GM18858 (cell line): ENCODE measurements around the gene LTF.
"Not testable (repeated sequence)": the region's sequence is repeated elsewhere in the genome, so short reads cannot be mapped to it uniquely, and the experiment has no call there.

ENCODE experiments used
- ATAC-seq: cut with Tn5 transposase; IDR thresholded peaks from one replicate; pipeline ENCODE4 v1.9.1; 2021; ENCODE audit not compliant: unreplicated experiment

LTF gene

DNA sequence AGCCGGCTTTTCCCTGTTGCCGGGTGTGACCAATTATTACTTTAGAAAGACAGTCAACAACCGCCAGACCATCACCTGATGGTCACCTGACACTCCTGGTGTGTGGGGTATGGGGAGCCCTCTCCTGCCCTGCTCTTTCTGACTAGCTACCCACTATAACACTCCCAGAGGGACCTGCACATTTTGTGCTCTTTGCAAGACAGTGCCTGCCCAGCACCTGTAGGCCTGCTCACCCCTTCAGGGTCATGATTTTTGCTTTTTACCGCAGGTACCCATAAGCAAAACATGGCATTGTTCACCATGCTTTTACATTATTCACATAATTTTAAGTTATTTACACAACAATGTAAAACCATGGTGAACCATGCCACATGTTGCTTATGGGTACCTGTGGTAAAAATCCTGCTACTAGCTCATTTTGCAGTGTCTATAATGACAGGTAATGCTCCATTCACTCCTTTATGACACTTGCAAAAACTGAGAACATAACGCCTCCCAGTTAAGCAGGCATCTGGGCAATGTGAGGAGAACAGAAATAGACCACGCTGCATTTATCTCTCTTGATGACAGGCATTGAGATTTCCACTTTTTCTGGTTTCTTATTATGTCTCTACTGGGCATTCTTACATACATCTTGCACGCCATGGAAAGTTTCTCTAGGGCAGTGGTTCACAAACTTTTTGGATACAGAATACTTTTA is 47.7 kb downstream of the LTF start:
- ATAC-seq, result no peak

DNA sequence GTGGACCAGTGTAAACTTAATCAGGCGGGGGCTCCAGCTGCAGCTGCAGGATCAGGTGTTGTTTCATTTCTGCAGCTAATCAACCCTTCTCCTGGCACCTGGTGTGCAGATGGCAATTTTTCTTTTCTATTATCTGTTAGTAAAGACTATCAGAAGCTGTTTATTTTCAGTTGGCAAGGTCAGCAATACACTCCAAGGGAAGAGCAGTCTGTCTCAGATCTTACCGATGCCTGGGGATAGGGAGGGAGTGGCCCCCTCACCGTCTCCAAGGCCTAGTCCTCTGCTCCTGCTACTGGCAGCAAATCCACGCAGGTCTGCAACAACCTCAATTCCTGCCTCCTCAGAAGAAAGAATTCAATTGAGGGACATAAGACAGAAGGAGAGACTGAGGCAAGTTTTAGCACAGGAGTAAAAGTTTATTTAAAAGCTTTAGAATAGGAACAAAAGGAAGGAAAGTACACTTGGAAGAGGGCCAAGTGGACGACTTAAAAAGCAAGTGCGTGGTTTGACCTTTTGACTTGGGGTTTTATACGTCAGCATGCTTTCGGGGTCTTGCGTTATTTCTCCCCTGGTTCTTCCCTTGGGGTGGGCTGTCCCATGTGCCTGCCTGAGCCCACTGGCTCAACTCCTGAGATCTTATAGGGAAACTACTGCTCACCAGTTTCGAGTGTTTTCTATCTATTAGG is 48.4 kb downstream of the LTF start:
- no peak for ATAC-seq

DNA sequence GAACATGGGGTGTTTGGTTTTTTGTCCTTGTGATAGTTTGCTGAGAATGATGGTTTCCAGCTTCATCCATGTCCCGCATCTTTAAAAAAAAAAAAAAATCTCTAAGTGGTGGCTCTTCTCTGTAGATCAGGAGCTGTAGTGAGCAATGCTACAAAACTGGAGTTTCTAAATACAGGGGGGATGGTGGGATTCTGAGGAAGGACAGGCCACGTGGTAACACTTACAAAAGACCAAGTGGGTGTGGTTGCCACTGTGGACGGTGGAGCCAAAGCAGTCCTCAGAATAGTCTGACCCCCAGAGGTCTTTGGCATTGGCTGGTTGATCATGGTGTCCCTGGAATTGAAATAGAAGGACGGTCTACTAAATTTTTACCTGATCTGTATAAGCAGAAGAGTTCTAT is 50.0 kb downstream of the LTF start:
- no peak for ATAC-seq

DNA sequence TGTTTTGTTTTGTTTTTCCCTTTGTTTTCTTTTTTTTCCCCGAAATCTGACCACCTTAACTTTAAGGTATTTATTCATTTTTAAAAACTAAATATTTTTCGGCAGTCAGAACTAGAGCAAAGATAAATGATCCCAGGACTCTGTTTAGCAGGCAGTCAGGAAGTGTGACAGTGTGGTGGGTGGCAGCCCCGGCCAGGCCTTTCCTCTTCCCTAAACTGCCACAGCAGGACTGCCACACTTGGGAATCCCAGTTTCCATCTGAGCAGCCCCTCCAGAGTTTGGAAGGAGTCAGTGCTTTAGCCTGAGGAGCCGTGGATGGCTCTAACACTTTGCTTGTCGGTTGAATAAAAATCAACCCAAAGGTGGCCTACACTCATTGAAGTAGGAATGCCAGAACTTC is 50.8 kb downstream of the LTF start:
- no peak for ATAC-seq

DNA sequence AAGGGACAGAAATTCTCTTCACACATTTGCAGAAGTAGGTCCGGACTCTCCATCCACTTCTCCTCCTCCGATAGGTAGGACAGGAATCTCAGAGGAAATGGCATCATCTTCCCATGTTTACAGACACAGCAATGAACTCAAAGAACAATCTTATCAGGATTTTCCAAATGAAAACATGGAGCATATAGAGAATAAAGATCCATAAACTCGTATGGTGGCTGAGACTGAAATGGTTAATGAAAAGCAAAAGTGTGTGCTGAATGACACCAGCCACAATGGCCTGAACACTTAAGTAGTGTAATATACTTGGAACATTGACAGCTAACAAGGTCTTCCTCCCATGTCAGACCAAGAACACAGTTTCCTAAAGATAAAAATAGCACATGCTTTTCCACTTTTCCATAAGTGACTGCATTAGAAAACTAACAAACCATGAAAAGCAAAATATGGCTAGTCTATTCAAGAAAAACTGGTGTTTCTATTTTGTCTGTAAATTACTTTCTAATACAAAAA is 51.9 kb downstream of the LTF start:
- ATAC-seq, result no peak

DNA sequence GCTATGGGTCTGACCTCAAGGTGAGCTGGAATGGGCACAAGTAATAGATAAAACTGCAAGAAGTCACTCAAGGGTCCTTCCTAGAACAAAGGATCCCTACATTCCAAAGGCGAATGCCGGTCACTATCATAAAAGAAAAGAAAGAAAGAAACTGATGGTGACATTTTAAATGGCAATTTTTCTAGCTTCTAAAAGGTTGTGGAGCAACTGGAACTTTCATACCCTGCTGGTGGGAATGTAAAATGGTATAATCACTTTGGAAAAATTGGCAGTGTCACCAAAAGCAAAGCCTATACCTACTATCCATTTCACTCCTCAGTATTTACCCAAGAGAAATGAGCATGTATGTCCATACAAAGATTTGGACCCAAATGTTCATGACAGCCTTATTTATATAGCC is 53.4 kb downstream of the LTF start:
- no peak for ATAC-seq

DNA sequence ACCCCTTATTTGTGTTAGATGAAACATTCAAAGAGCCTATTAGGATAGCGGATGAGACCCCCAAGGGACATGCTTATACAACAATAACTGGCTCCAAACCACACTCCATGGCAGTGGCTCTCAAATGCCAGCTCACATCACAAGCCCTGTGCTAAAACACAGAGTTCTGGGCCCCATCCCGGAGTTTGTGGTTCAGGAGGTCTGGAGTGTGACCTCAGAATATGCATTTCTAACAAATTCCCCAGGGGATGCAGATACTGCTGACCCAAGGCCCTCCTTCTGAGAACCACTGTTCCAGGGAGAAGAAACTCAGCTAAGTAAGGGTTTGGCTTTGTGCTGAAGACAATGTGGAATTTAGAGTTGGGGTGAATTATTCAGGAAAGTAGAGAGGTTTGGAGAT is 54.0 kb downstream of the LTF start:
- no peak for ATAC-seq

DNA sequence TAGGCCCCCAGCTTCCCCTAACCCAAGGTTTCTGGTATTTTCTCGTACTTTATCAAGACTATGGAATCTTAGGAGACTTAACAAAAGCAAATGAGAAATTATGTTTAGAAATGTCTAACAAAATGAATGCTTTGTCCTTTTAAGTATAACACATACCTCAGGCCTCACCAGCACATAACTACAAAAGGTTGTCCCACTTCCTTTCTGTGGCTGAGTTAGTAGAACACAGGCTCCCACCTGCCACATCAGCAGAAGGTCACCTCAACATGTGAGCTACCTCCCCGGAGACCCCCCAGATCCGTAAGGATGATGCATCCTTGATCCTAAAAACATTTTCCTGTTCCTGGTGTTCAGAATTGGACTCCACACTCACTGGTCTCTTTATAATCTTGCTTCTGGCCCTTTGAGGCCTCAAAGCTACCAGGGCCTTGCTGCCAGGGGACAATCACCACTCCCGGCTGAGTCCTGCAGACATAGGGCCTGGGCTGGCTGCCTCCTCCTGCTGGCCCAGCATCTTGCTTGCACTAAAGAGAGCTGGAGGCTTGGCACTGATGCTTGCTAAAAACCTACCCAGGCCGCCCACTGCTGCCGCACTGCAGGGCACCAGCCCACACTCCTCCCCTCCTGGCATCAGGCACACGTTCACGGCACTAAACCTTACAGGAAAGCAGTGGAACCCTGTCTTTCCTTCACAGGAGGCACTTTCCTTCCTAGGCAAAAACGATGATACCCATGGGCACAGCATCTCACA is 54.8 kb downstream of the LTF start:
- ATAC-seq, result no peak

DNA sequence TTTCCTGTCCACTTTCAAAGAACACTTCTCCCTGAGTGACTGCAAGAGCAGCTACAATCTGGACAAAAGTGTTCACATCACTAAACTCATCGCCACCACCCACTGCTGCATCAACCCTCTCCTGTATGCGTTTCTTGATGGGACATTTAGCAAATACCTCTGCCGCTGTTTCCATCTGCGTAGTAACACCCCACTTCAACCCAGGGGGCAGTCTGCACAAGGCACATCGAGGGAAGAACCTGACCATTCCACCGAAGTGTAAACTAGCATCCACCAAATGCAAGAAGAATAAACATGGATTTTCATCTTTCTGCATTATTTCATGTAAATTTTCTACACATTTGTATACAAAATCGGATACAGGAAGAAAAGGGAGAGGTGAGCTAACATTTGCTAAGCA is 55.9 kb downstream of the LTF start:
- no peak for ATAC-seq

DNA sequence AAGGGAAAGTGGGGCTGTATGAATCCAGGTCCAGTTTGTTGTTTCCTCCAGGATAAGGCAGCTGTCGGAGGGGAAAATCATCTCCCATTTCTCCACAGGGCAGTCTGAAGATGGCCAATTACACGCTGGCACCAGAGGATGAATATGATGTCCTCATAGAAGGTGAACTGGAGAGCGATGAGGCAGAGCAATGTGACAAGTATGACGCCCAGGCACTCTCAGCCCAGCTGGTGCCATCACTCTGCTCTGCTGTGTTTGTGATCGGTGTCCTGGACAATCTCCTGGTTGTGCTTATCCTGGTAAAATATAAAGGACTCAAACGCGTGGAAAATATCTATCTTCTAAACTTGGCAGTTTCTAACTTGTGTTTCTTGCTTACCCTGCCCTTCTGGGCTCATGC is 56.7 kb downstream of the LTF start:
- ATAC-seq, result no peak

DNA sequence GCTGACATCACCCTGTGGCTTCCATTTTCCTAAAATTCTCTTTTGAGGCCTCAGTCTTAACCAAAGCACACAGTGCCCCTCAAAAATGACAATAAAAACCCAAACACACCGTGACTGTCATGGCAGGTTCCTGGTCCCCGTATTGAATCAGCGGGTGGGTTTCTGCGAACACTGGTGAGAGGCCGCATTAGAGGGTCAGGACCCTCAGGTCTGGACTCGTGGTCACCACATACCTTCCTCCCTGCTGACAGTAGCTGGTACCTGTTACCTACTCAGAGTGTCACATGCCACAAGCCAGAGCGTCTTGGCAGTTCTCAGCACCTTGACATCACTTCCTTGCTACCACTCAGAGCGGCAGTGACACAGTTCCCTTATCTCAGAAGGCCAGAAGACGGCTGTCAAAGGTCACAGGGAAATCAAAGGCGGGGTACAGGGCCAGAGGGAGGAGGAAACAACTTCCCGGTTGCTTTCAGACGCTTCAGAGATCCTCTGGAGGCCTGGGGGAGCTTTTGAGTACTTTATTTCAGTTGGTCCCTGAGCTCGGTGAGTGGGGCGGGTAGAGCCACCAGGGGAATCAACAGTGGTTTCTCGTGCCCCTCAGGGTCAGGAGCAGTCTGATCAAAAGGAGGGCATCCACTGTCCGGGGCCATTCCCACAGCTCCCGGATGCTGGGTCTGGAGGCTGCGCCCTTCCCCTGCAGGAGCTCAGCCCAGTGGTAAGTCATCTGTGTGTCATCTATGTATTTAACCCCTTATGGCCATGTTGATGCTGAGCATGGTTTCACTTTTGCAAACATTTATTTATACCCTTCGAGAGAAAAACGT is 57.7 kb downstream of the LTF start, which contains the start of the genes CCR5AS and CCRL2:
Gene CCR5AS, minus strand, starts transcription at position 279 of the 824 bp plus-strand sequence.
Gene CCRL2, plus strand, starts transcription at position 472 of the 824 bp plus-strand sequence. CDS start 821 bp downstream, outside the sequence.
- no peak for ATAC-seq

DNA sequence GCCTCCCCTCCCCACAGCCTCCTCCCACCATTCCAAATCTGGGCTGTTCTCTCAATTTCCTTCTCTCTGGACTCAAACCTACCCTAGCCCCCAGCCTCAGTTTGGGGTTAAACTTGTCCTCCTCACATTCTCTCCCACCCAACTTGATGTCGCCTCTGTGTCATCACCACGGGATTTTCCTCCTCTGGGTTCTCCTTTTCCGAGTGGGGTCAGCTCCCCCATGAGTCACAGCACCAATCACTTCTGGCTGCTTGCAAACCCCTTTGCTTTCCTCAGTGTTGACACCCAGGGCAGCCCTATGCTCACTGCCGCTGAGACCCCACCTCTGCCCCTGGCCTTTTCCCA is 58.3 kb downstream of the LTF start:
- ATAC-seq, result no peak

DNA sequence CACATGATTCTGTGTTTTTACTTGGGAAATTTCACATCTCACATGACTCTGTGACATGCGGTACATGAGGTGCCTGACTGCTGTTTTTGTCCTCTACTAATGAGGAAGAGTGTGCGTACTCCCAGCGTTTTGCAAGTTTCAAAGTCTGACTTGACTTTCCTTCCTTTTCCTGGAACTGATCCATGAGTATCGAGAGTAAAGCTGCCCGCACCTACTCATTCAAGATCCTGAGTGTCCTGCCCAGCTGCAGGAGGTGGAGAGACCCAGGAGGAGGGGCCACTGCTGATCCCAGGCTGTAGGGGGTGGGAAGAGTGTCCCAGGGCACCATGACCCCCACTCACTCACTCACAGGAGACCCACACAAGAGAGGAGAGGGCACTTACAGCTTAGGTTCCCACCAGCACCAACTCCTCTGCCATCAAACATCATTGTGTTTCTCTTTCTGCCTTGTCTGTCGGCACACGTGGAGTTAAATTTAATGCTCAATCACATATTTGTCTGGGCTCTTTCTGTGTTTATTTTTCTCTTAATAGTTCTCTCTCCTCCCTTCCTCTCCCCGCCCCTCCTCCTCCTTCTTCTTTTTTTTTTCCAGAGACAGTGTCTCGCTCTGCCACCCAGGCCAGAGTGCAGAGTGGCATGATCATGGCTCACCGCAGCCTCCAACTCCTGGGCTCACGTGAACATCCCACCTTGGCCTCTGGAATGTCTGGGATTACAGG is 59.2 kb downstream of the LTF start:
- no peak for ATAC-seq

DNA sequence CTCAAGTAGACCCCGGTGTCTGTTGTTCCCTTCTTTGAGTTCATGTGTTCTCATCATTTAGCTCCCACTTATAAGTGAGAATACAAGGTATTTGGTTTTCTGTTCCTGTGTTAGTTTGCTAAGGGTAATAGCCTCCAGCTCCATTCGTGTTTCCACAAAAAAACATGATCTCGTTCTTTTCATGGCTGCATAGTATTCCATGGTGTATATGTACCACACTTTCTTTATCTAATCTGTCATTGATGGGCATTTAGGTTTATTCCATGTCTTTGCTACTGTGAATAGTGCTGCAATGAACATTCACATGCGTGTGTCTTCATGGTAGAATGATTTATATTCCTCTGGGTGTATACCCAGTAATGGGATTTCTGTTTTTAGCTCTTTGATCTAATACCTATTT is 61.8 kb downstream of the LTF start:
- ATAC-seq, result not testable (repeated sequence)

DNA sequence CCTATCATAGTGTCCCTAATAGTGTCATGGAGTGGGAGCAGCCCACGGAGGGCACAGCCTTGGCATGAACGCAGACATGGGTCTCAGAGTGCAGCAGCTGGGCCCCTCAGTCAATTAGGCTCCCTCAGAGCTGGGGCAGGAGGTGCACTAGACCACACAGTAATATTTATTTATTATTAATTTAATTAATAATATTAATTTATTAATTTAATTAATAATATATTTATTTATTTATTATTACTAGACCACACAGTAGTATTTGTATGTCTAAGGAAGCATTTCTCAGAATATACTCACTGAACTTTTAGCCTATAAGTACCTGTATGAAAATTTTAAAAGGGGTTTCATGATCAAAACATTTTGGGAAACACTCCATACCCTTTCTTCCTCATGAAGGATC is 63.1 kb downstream of the LTF start:
- ATAC-seq, result no peak

DNA sequence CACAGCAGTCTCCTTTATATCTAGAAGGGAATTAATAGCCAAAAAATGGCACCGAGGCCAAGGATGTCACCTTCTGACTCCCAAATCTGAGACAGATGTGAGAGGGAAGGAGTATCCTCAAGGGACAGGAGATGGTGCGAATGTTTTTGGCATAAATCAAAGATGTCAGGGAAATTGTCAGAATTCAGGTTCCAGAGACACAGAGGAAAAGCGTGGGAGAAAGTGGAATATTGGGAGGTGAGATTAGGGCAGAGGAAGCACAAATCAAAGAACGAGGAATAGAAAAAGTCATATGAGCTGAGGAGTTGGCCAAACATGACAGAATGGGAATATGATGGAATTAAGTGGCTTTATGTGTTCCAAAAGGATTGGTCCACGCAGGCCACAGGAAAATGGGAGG is 63.9 kb downstream of the LTF start:
- no peak for ATAC-seq

DNA sequence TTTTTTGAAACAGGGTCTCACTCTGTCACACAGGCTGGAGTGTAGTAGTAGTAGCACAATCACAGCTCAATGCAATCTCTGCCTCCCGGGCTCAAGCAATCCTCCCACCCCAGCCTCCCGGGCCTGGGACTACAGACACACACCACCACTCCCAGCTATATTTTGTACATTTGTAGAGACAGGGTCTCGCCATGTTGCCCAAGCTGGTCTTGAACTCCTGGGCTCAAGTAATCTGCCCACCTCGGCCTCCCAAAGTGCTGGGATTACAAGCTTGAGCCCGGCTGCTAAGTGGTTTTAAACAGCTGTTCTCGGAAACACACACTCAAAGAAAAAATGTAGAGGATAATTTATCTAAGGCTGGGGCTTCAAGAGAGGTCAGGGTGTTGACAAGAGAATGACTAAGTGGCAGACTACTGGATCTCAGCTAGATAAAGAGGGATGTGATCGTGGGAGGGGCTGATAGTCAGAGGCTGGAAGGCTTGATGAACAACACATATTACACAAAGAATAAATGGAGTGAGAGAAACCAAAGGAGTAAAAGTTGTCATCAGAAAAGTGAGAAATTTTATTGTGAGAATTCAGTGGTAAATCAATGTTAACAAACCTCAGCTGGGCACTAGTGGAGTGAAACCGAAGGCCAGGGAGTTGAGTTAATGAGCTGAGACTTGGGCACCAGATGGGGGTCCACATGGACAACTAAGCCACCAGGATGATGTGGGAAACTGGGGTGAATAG is 64.5 kb downstream of the LTF start:
- ATAC-seq, result no peak

DNA sequence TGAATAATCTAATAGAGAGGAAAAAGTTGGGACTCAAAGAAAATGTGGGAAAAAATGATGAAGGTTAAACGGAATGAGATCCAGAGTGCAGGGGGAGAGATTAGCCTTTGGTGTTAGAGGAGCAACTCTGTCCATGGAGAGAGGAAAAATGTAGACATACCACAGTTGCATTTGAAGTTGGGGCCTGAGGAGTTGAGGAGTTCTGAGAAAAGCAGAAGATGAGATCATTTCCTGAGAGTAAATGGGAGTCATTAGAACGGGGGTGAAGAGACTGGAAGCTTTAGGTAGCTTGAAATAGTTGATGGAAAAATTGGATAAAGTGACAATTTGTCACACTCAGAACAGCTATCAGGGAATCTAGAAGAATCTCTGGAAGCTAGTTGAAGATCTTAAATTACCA is 65.1 kb downstream of the LTF start:
- ATAC-seq, result no peak

DNA sequence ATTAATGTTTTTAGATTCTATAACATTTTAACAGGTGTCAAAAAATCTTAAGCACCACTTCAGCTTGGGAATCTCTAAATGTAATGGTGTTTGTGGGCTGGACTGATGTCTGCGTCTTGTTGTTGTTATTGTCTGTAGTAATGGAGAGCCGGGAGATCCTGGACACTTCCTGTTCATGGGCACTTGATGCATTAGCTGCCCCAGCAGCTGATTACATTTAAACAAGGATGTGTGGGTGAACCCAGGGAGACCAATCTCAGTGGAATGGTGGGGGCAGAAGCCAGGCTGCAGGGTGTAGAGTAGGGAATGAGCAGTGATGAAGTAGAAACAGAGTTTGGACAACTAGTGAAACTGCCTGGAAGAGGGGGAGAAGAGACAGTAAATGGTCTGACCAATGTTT is 65.6 kb downstream of the LTF start:
- ATAC-seq, result no peak
